GM04504 (cell line): ENCODE data around the gene FEM1A.
"Not testable (repeated sequence)": the region's sequence is repeated elsewhere in the genome, so short reads cannot be mapped to it uniquely, and the experiment has no call there.

Source experiments
- DNase-seq: peaks from one replicate; pipeline ENCODE4 v3.0.0-alpha.2; 2012; ENCODE audit warnings: low read depth

FEM1A gene

DNA sequence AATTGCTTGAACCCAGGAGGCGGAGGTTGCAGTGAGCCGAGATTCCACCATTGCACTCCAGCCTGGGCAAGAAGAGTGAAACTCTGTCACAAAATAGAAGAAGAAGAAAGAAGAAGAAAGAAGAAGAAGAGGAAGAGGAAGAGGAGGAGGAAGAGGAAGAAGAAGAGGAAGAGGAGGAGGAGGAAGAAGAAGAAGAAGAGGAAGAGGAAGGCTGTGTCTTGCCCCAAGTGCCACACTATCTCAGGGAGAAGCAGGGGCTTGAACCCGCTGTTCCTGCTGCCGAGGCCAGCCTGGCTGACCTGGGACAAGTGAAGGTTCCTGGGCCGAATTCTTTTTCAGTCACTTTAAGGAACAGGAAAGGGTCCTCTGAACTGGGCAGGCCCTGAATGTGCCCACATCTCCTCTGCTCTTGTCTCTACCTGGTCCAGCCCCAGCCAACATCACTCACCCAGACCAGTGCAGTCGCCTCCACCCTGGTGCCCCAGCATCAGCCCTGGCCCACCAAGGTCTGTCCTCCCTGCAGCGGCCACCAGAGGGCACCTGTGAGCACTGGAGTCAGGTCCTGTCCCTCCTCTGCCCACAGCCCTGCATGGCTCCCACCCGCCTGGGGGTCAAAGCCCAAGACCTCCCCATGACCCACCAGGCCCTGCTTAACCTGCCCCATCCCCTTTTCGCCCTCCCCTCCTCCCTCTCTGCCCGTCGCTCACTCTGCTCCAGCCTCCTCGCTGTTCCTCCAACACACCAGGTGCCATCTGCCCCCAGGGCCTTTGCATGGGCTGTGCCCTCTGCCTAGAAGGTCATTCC is 20.0 kb downstream of the FEM1A start:
- DNase-seq = no peak

DNA sequence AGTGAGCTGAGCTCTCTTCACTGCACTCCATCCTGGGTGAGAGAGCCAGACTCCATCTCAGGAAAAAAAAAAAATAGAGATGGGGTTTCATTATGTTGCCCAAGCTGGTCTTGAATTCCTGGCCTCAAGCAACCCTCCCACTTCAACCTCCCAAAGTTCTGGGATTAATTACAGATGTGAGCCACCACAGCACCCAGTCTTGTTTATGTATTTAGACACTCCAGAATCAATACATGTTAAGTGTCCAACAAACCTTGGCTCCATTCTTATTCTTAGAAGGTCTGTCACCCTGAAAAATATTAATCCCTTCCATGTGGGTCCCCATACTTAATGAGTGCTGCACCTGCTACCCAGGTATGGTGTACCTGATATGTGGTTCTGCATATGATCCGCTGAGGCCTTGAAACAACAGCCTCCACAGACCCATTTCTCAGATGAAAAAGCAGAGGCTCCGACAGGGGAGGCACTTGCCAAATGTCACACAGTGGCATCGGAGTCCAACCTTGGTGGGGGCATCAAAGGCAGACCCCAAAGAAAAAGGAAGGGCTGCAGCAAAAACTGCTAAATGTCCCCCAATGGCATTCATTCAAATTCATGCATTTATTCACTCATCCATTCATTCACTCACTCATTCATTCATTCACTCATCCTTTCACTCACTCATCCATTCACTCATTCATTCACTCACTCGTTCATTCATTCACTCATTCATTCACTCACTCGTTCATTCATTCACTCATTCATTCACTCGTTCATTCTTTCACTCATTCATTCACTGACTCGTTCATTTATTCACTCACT is 23.3 kb downstream of the FEM1A start:
- DNase-seq = peak; percentile 45

DNA sequence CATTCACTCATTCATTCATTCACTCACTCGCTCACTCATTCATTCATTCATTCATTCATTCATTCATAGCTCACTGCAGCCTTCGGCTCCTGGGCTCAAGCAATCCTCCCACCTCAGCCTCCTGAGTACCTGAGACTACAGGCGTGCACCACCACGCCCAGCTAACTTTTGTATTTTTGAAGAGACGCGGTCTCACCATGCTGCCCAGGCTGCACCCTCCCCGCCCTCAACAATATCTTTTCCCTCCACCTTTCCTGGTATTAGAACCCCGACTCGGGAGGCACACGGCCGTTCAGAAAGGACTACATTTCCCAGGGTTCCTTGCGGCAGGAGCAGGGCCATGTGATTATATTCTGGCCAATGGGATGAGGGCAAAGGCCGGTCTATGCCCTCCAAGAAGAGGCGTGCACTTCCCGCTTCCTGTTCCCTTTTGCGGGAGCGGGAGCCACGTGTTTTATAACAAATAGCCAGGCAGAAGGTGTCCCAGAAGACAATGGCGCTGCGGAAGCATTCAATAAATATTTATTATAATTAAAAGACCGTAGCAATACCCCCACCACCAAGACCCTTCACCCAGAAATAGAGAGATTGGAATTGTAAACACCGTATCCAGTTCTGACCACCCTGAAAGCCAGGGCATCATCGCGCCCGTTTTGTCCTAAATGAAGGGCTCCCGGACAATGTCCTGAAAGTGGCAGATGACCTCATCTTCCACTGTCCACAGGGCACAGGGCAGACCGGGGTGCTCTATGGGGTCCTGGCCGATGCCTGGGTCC is 24.1 kb downstream of the FEM1A start:
- peak; percentile 86 for DNase-seq

DNA sequence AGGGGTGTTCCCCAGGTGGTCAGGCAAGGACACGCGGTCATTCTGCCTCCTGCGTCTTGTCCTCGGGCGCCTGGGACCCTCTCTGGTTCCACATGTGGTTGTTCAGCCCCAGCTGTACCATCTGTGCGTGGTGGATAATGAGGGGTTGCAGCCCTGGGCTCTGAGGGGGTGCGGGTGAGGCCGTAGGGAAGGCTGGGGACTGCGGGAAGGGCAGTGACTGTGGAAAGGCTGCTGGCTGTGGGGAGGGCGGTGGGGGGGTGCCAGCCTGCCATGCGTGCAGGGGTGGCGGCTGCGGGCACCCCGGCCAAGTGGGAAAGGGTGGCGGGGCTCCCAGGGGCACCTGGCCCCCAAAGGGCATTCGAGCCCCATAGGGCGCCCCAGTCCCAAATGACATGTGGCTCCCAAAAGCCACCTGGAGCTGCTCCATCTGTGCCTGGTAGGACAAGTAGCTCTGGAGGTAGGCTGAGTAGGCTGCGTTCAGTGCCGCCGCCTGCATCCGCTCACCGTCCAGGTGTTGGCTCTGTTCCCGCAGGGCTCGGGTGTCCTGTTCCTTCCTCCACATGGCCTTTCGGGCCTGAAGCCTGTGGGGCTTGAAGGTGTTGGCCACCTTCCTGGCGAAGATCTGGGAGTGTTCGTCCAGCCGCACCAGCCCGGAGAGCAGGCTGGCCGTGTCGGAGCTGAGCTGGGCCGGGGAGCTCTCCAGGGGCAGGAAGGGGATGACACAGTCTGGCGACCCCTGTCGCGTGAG is 24.8 kb downstream of the FEM1A start:
- DNase-seq = no peak

DNA sequence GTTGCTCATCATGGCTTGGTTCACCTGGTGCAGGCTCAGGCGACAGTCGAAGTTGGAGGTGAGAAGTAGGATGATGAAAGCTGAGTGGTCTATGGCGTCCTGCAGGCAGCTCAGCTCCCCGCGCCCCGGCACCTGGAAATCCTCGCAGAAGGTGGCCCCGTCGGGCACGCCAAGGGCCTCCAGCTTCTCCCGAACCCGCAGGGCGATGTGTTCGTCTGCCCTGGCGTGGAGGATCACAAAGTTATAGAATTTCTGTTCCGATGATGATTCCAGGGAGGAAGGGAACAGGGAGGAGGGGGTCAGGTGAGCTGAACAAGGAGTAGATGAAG is 25.4 kb downstream of the FEM1A start:
- no peak for DNase-seq

DNA sequence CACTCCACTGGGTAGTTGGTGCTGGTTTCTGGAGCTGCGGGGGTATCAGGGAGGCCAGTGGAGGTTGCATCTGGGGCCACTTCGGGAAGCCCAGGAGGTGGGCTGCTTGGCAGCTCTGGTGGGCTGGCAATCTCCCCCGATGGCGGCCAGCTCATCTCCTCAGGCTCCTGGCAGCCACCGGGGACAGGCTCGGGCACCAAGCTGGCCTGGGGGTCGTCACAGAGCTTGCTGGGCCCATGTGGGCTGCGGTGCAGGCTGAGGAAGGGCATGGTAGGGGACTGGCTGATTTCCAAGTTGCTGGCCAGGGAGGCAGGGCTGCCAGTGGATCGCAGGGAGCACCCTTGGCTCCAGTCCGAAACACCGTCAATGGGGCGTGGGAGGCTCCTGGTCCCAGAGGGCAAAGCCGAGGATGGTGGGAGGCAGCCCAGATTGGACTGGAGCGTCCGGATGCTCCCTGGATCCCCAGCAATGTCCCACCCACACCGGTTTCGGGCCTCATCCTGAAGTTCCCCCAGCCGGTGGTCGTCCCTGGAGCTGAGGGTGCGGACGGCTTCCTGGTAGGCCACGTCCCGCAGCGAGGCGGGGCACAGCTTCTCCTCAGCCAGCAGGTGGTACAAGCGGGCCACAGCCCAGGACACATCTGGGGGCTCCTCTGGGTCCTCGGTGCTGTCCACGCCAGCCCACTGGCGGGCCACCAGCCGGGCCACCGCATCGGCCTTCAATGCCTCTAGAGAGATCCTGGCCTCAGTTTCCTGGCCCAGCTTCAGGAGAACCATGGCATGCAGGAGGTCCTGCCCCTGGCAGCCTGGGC is 26.1 kb downstream of the FEM1A start:
- no peak for DNase-seq

DNA sequence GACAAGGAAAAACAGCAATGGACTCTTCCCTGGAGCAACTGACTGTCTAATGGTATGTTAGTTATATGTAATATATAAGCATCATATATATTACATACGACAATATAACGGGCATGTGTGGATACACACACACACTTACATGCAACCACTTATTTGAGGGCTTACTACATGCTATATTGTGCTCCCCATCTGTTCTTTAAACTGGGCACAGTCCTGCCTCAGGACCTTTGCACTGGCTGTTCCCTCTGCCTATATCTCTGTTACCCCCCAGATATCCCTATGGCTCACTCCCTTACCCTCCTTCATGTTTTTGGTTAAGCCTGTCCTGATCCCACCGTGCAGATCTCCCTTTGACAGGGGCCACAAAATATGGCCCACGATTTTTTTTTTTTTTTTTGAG is 29.7 kb downstream of the FEM1A start:
- DNase-seq = no peak

DNA sequence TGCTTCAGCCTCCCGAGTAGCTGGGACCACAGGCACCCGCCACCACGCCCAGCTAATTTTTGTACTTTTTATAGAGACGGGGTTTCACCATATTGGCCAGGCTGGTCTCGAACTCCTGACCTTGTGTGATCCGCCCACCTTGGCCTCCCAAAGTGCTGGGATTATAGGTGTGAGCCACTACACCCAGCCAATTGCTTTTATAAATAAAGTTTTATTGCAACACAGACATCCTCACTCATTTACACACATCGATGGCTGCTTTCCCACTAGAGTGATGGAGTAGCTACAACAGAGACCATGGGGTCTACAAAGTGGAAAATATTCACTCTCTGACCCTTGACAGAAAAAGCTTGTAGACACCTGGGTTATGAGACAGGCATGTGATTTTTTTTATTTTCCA is 30.8 kb downstream of the FEM1A start:
- not testable (repeated sequence) for DNase-seq

DNA sequence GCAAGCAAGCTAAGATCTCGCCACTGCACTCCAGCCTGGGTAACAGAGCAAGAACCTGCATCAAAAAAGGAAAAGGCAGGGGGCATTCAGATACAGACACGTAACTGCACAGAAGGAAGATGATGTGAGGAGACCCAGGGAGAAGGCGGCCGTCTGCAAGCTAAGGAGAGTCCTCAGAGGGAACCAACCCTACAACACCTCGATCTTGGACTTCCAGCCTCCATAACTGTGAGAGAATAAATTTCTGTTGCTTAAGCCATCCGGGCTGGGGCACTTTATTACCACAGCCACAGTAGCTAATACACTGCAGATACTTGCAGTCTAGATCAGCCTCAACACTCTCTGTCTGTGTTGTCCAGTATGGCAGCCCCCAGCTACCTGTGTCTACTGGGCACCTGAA is 32.0 kb downstream of the FEM1A start:
- no peak for DNase-seq

DNA sequence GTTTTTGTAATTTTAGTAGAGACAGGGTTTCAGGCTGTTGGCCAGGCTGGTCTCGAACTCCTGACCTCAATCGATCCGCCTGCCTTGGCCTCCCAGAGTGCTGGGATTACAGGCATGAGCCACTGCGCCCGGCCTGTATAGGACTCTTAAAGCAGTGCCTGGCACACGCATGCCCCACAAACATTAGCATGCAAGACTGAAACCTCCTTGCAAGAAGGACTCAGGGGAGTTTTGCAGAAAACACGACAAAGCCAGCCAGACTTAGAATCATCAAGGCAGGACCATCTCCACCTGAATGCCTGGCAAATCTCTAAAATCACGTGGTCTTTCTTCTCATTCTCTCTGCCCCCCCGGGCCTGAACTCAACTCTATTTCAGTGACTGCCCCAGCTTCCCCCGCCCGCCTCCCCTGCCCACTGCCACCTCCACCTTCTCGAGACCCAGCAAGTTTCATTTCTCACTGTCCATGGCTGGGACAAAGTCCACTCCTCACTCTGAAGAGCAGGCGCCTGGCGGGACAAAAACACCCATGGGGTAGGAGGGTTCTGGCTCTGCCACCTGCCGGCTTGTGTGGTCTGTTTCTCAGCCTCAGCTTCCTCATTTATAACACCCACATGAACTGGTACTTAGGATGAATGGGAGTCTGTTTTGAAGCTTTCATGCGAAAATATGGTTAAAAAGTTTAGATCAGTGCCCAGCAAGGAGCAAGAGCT is 37.6 kb downstream of the FEM1A start:
- no peak for DNase-seq

DNA sequence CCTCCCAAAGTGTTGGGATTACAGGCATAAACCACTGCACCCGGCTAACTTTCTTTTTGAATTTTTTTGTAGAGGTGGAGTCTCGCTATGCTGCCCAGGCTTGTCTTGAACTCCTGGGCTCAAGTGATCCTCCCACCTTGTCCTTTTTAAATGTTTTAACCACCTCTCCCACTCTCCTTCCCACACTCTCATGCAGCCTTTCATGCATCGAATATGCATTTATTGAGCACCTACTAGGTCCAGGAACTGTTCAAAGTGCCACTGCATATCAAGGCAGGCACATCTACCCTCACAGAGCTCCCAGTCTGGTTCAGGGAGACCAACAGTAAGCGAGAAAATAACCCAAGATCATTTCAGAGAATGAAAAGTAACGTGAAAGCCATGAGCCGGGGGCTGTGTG is 38.8 kb downstream of the FEM1A start:
- DNase-seq = no peak

DNA sequence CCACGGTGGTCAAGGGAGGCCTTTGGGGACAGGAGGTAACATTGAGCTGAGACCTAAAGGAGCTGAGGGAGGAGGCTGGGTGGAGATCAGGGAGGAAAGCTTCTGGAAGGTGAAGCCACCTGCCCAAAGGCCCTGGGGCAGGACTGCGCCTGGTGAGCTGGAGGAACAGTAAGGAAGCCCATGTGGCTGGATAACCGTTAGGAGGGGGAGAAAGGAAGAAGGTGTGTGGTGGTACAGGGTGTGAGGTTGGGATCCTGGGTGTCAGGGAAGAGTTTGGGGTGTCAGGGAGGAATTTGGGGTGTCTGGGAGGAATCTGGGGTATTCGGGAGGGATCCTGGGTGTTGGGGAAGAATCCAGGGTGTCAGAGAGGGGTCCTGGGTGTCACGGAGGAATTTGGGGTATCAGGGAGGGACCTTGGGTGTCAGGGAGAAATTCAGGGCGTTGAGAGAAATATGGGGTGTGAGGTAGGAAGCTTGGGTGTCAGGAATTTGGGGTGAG is 39.3 kb downstream of the FEM1A start:
- no peak for DNase-seq

DNA sequence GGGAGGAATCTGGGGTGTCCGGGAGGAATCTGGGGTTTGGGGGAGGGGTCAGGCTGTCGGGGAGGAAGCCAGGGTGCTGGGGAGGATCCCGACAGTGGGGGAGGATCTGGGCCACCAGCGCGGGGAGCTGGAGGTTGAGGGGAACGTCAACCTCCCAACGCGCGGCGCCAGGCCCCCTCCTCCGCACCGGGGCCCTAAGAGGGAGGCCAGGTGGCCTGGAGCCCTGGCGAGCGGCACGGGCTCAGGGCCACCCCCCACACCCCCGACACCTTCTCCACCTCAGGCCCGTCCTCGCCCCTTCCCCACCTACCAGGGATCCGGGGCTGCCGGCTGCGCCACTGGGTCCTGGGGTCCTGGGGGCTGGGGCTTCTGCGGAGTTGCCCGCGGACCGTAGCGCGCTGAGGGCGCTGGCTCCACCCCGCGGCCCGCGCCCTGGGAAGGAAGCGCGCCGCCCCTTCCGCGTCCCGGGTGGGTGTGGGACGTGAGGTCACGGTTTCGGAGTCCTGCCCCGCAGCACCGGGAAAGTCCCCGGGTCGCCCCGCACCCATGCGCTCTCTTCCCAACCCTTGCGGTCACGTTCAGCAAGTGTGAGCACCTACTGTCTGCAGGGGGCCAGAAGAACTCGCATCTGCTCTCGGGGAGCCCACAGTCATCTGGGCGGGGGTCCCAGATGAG is 39.9 kb downstream of the FEM1A start, which contains the start of gene TICAM1:
Gene TICAM1 (minus strand): TSS at position 409 of the 675 bp plus-strand sequence. CDS start 13,335 bp downstream, outside the sequence.
- DNase-seq = no peak

DNA sequence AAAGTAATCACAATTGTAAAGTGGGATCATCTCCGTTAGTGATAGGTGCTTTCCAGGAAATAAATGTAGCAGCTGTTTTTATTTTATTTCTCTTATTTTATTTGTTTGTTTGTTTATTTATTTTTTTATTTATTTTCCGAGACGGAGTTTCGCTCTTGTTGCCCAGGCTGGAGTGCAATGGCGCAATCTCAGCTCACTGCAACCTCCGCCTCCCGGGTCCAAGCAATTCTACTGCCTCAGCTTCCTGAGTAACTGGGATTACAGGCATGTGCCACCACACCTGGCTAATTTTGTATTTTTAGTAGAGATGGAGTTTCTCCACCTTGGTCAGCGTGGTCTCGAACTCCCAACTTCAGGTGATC is 40.4 kb downstream of the FEM1A start:
- DNase-seq = not testable (repeated sequence)

DNA sequence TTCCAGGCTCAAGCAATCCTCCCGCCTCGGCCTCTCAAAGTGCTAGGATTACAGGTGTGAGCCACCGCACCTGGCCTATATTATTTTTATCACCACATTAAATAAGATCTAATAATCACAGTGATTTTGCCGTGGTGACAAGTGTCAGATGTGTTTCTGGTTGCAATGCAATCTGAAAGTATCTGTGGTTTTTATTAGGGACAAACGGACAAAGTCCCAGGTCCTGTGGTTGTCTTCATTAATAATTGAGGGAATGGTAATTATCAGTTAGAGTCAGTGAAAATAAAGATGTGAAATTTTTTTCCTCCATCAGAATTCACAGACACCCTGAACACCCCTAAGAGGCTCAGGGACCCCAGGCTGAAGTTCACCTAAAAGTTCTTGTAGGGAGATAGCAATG is 41.2 kb downstream of the FEM1A start:
- DNase-seq = no peak

DNA sequence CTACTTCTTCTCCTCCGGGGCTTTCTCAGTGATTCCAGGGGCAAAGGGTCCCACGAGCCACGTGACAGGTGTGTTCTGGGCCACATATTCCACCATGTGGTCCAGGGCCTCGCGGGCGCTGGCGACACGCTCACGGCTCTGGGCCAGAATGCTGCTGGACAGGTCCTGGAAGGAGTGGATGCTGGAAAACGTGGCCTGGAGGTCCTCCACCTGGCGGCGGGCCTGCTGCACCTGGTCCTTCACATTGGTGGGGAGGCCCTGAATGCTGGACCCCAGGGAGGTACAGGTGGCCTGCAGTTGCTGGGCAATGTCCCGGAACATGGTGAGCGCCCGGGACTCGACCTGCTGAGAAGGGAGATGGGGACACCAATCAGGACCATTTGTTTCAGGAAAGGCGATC is 47.7 kb downstream of the FEM1A start:
- DNase-seq = no peak

DNA sequence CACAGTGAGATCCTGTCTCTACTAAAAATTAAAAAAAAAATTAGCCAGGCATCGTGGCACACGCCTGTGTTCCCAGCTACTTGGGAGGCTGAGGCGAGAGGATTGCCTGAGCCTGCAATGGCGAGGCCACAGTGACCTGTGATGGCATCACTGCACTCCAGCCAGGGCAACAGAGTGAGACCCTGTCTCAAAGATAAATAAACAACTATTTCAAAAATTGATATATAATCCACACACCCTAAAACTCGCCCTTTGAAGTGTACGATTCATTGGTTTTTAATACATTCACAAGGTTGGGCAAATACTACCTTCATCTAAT is 52.1 kb downstream of the FEM1A start:
- no peak for DNase-seq

DNA sequence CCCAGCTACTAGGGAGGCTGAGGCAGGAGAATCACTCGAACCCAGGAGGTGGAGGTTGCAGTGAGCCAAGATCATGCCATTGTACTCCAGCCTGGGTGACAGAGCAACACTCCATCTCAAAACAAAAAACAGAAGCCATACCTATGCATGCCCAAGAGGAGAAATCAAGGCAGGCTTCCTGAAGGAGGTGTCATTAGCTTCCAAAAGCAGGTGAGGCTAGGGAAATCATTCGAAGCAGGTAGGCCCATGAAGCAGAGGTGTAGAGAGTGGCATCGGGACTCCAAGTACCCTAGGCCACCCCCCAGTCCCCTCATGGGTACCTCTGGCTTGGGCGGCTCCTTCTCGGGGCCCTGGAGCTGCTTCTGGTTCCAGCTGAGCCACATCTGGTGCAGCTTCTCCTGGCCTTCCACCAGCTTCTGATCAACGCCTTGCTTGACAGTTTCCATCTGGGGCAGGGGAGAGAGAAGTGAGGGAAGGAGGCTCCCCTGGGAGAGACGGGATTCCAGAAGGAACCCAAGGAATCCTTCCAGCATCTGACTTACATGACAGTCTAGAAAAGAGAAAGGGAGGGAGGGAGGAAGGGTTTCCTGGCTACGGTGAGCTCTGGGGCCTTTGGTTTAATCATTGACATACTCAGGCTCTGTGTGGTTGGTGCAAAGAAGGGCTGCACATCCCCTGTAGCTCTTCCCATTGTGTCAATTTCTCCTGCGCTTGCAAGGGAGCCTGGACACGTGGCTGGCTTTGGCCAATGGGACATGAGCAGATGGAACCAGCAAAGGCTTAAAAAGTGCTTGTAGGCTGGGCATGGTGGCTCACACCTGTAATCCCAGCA is 53.0 kb downstream of the FEM1A start:
- DNase-seq = peak; percentile 56

DNA sequence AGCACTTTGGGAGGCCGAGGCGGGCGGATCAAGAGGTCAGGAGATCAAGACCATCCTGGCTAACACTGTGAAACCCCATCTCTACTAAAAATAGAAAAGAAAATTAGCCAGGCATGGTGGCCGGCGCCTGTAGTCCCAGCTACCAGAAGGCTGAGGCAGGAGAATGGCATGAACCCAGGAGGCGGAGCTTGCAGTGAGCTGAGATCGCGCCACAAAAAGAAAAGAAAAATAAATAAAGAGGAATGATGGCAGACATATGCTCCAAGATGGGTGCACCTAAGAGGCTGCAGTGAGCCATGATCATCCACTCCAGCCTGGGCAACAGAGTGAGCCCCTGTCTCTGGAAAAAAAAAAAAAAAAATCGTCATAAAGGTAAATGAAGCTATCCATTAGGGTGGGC is 54.4 kb downstream of the FEM1A start:
- not testable (repeated sequence) for DNase-seq
